HEK293 (cell line): ENCODE measurements around the gene ACOT7.

Experiments used
- CTCF ChIA-PET: fragments of 350-600 bp; formaldehyde crosslinking; extraction: SDS; loops from one replicate; lab custom pipeline; 2021; ENCODE audit warnings: antibody characterized with exemption; lab: Yijun Ruan, JAX
- POLR2A ChIA-PET: fragments of 300-600 bp; formaldehyde crosslinking; extraction: SDS; loops from one replicate; lab custom pipeline; 2020; ENCODE audit warnings: antibody characterized with exemption, inconsistent platforms; lab: Yijun Ruan, JAX
- H3K27ac ChIP-seq: fragments of 200-500 bp; sonication (Bioruptor generic); 2 replicates; pipeline ENCODE4 v1.5.1; 2014; ENCODE audit warnings: low read depth, low read length, control low read depth, inconsistent platforms; ENCODE audit errors: extremely low read depth
- H3K36me3 ChIP-seq, 2 experiments: fragments of 200-500 bp in 1 of 2; sonication (Bioruptor generic) in 1 of 2; 1 replicate in 1 of 2; 2 replicates in 1 of 2; pipeline ENCODE4 v1.5.1; 2014 to 2017; ENCODE audit warnings: inconsistent platforms in 2 of 2, low read length in 2 of 2; ENCODE audit not compliant: control insufficient read depth in 2 of 2, insufficient read depth in 1 of 2
- H3K4me1 ChIP-seq: fragments of 200-500 bp; sonication (Bioruptor generic); 2 replicates; pipeline ENCODE4 v1.5.1; 2014; ENCODE audit warnings: mild to moderate bottlenecking, low read length, inconsistent platforms; ENCODE audit not compliant: control insufficient read depth, insufficient read depth
- H3K4me3 ChIP-seq: 2 replicates; pipeline ENCODE4 v1.5.1; 2011; ENCODE audit warnings: low read depth, mild to moderate bottlenecking, control low read depth, low read length, moderate library complexity
- H3K9me3 ChIP-seq: fragments of 200-500 bp; sonication (Bioruptor generic); 2 replicates; pipeline ENCODE4 v1.5.1; 2014; ENCODE audit warnings: low read depth, low read length, inconsistent platforms; ENCODE audit not compliant: control insufficient read depth, insufficient read depth
- KLF1 ChIP-seq: fragments of 450-650 bp; formaldehyde crosslinking; IDR thresholded peaks from 2 replicates; pipeline ENCODE4 v1.5.1; 2016; ENCODE audit warnings: missing biosample characterization, missing genetic modification characterization
- KLF17 ChIP-seq: fragments of 450-650 bp; formaldehyde crosslinking; IDR thresholded peaks from 2 replicates; pipeline ENCODE4 v1.5.1; 2016; ENCODE audit warnings: missing biosample characterization, missing genetic modification characterization
- ZBTB10 ChIP-seq: fragments of 450-650 bp; formaldehyde crosslinking; IDR thresholded peaks from 2 replicates; pipeline ENCODE4 v1.5.1; 2016; ENCODE audit warnings: missing biosample characterization, missing genetic modification characterization
- ZBTB11 ChIP-seq: fragments of 450-650 bp; formaldehyde crosslinking; conservative IDR thresholded peaks from 2 replicates; pipeline ENCODE4 v1.5.1; 2016; ENCODE audit warnings: low read depth, missing biosample characterization, missing genetic modification characterization
- ZBTB6 ChIP-seq: fragments of 450-650 bp; formaldehyde crosslinking; IDR thresholded peaks from 2 replicates; pipeline ENCODE4 v1.5.1; 2017; ENCODE audit warnings: missing biosample characterization, missing genetic modification characterization
- ZNF155 ChIP-seq: fragments of 450-650 bp; formaldehyde crosslinking; IDR thresholded peaks from 2 replicates; pipeline ENCODE4 v1.5.1; 2016; ENCODE audit warnings: missing biosample characterization, missing genetic modification characterization
- ZNF555 ChIP-seq: fragments of 450-650 bp; formaldehyde crosslinking; conservative IDR thresholded peaks from 2 replicates; pipeline ENCODE4 v1.5.1; 2017; ENCODE audit warnings: missing biosample characterization, mild to moderate bottlenecking, missing genetic modification characterization, inconsistent platforms
- ZNF837 ChIP-seq: fragments of 450-650 bp; formaldehyde crosslinking; IDR thresholded peaks from 2 replicates; pipeline ENCODE4 v1.5.1; 2016; ENCODE audit warnings: missing biosample characterization, missing genetic modification characterization

Gene ACOT7

GRCh38 chr1:6257541-6258069 is 136.0 kb downstream of the ACOT7 start:
- Histone ChIP-seq H3K9me3 (no peaks in the 10 kb centered on the region), H3K4me3 (no peak overlapping the region), H3K27ac (no peak overlapping the region), H3K36me3 (peaks cover 0 to 13% of the 10 kb centered on the region in 2 experiments; a peak in 1 of 3 replicates), H3K4me1 (0 out of 2 replicates have a peak, but pooled peaks cover 2% of the 10 kb centered on the region)
- ChIA-PET CTCF (interaction anchor here (0.7 to 3.0 kb wide), 7 partner anchors 10 to 661 kb away, joined by 3 to 23 read pairs (median 4); no protein-coding TSS in a partner anchor), POLR2A (no interaction called here)
- TF ChIP-seq ZBTB11 (tag by site-specific recombination): no peak

DNA sequence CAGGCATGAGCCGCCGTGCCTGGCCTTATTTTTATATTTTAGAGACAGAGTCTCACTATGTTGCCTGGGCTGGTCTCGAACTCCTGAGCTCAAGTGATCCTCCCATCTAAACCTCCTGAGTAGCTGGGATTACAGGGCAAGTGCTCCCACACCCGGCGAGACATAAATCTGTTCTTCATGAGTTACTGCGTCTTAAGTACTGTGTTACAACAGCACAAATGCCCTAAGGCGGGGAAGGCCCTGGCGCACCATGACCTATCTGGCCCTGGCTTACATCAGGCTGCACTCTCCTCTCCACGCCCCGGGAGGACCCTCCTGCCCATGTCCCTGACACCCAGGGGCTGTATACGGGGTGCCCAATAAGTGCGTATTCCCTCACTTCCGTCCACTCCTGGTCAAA is 136.9 kb downstream of the ACOT7 start:
- TF ChIP-seq ZNF555 (tag by site-specific recombination) (no peak), KLF17 (tag by site-specific recombination) (peak; percentile 93), KLF1 (tag by site-specific recombination) (peak; percentile 52)
- no peak overlapping the region for H3K27ac ChIP-seq
- no peak overlapping the region for H3K4me3 ChIP-seq
- H3K9me3 ChIP-seq: no peaks in the 10 kb centered on the region
- POLR2A ChIA-PET: no interaction called here
- peaks cover 0 to 13% of the 10 kb centered on the region in 2 experiments; a peak in 1 of 3 replicates for H3K36me3 ChIP-seq
- CTCF ChIA-PET: interaction anchor here (0.6 to 2.7 kb wide), 5 partner anchors 9 to 835 kb away, joined by 3 to 23 read pairs (median 4); no protein-coding TSS in a partner anchor
- 0 out of 2 replicates have a peak, but pooled peaks cover 2% of the 10 kb centered on the region for H3K4me1 ChIP-seq

- POLR2A ChIA-PET: interaction anchor here (0.6 kb wide), 1 partner anchor 23 kb away, joined by 5 read pairs; no protein-coding TSS in a partner anchor
- H3K4me3 ChIP-seq: no peak overlapping the region
- peak; percentile 34; the same call in 1 of the 2 replicates for TF ChIP-seq ZBTB6 (tag by site-specific recombination)
- no peak for TF ChIP-seq ZBTB10 (tag by site-specific recombination)
- H3K27ac ChIP-seq: no peak overlapping the region
- H3K36me3 ChIP-seq: peaks cover 0 to 13% of the 10 kb centered on the region in 2 experiments; a peak in 1 of 3 replicates
- no peaks in the 10 kb centered on the region for H3K4me1 ChIP-seq
- no peaks in the 10 kb centered on the region for H3K9me3 ChIP-seq
- CTCF ChIA-PET: interaction anchor here (2.7 kb wide), 1 partner anchor 7 kb away, joined by 23 read pairs; no protein-coding TSS in a partner anchor
These were observed 138.9 kb downstream of the ACOT7 start for GRCh38 chr1:6254691-6255090.

GRCh38 chr1:6253380-6253779 is 140.2 kb downstream of the ACOT7 start:
- Histone ChIP-seq H3K4me3 (no peak overlapping the region), H3K4me1 (no peaks in the 10 kb centered on the region), H3K36me3 (peaks cover 0 to 13% of the 10 kb centered on the region in 2 experiments; a peak in 1 of 3 replicates), H3K9me3 (no peaks in the 10 kb centered on the region), H3K27ac (no peak overlapping the region)
- no peak for TF ChIP-seq ZNF155 (tag by site-specific recombination)
- no peak for TF ChIP-seq ZNF837 (tag by site-specific recombination)
- CTCF ChIA-PET: interaction anchor here (0.7 to 9.2 kb wide), 2 partner anchors 87 to 201 kb away, joined by 5 to 181 read pairs; no protein-coding TSS in a partner anchor
- POLR2A ChIA-PET: no interaction called here
